ENCODE data around the gene NKD2.
"Not testable (repeated sequence)": the region's sequence is repeated elsewhere in the genome, so short reads cannot be mapped to it uniquely, and the experiment has no call there.

The NKD2 gene

DNA sequence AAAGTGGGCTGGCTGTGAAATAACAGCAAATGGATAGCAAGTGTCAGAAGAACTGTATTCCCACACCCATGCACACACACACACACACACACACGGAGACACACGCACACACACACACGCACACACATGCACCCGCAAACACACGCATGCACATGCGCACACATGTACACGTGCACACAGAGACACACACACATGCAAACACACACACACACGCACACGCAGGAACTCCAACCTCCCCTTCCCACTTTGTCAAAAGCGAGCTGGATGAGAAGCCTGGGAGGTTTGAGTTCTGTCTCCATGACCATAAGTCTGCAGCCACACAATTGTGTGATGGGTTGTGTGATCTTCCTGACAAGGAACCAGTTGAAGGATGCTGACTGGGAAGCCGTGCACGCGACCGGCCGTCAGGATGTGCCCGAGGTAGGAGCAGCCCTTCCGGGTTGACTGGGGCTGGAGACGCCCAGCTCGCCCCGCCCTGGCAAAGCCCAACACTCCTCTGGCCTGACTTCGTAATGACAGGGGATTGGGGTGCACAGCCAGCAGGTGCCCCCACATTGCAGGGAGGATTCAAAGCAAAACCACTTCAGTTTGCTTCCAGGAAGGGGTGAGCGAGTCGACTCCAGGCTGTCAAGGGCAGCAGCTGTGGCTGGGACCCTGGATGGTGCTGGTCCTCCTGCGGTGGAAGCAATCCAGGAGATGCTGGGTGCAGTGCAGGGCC is 29.3 kb upstream of the NKD2 start:
- DNase-seq = no peak

DNA sequence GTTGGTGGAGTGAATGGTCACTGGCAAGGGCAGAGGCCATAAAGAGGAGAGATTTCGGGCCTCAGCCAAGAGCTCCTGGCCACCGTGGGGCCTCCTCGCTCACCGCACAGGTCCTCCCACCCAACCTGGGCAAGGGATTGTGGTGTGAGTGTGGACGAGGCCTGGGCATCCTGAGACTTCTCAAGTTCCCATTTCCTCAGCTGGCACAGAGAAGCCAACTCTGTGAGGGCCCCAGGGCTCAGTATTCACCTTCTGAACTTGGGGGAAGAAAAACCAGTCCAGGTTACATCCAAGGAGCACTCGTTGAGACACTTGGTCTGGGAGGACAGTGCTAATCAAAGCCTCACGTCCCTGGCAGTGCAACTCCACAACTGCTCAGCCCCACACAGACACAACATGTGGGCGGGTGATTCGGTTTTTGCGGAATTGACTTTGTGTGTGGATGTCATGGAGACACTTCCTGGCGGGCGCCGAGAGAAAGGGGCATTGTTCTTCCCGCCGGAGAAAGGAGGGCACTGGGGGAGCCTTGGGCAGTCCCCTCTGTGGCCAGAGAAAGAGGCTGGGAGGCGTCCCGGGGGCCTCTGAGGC is 28.5 kb upstream of the NKD2 start:
- no peak for DNase-seq

DNA sequence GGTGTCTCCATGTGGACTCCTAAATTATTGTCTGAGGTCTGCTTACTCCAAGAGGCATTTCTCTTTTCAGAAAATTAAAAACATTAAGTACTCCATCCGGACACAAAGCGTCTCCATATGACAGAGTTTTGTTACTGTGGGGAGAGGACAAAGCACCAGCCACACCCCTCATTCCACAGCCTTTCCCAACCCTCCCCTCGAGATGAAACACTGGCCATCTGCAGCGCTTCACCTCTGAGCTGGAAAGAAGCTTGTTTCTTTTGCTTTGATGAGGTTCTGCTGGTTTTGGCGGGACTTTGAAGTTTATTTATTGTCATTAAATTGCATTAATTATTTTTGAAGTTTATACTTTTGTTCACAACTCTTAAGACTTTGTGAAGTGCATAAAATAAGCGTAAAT is 27.6 kb upstream of the NKD2 start:
- no peak for DNase-seq

DNA sequence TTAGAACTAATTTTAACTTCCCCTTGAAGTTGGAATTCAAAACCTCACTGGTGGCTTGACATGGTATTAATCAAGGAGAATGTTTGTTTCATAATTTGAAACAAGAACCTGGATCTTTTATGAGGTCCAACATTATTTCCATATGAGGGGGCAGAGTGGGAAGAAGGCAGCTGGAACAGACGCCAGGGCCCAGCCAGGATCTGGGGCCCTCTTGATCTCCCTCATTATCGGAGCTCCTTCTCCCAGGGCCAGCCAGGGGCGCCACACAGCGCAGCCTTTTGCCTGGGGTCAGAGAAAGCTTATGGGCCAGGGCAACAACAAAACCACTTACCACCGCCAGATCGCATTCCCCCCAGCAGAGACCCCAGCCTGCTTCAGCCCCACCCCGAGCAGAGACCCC is 27.1 kb upstream of the NKD2 start:
- DNase-seq = no peak

DNA sequence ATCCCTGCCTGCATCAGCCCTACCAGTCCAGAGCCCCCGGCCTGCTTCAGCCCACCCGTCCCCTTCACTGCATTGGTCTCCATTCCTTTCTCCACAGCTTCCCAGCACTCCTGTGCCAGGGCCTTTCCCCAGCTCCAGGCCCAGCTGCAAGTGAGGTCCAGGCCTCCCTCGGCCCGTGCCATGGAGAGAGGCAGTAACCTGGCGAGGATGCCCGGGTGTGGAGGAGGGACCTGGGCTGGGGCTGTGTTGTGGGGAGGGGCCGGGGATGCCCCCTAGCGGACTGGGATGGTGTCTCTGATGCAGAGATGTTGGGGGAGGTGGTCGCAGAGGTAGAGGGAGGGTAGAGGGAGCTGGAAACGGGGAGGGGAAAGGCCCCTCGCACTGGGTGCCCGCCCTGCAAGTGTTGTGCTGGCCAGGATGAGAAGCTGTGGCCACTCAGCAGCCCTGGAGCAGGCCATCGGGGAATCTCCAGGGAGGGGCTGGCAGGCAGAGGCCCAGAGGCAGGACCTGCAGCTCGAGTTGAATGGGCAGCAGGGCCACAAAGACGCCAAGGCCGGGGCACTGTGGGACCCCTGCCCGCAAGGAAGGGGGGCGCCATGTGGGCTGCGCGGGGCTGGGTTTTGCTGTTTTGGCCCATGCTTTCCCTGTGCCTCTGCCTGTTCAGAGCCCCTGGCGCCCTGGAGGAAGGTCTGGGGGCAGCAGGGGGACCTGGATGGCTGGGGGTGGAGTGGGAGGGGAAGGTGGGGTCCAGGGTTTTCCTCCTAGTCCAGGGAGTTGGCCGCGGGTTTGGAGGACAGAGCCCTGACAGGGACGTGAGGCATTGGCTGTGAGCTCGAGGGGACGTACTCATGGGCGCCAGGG is 26.0 kb upstream of the NKD2 start:
- no peak for DNase-seq

DNA sequence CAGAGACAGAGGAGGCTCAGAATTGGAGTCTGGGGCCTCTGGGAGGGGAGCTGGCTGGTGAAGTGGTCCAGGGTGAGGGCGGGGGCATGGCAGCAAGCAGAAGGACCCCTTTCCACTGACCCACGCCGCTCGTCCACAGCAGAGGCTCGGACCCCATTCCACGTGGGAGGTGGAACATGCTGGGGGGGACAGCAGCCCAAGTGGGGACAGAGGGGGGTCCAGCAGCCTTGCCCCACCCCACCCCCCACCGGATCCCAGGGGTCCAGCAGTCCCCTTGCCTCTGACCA is 25.4 kb upstream of the NKD2 start:
- no peak for DNase-seq

DNA sequence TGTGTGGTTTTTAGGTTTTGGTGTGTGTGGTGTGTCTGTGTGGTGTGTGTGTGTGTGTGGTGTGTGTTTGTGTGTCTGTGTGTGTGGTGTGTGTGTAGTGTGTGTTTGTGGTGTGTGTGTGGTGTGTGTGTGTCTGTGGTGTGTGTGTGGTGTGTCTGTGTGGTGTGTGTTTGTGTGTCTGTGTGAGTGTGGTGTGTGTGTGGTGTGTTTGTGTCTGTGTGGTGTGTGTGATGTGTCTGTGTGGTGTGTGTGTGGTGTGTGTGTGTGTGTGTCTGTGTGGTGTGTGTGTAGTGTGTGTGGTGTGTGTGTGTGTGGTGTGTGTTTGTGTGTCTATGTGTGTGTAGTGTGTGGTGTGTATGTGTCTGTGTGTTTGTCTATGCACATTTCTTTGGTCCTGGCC is 25.0 kb upstream of the NKD2 start:
- DNase-seq = no peak

DNA sequence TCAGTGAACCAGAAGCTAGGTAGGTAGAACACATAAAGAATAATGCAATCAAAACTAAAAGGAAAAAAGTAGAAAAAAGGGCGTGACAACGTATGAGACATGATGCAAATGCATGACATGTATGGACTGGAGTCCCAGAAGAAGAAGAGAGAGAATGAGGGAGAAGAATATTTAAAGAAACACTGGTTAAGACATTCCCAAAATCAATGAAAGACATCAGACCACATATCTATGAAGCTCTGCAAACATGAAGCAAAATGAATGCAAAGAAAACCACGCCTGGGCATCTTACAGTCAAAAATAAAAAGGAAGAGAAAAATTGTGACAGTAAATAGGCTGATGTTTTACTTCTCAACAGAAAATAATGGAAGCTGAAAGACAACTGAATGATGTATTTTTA is 23.8 kb upstream of the NKD2 start:
- no peak for DNase-seq

DNA sequence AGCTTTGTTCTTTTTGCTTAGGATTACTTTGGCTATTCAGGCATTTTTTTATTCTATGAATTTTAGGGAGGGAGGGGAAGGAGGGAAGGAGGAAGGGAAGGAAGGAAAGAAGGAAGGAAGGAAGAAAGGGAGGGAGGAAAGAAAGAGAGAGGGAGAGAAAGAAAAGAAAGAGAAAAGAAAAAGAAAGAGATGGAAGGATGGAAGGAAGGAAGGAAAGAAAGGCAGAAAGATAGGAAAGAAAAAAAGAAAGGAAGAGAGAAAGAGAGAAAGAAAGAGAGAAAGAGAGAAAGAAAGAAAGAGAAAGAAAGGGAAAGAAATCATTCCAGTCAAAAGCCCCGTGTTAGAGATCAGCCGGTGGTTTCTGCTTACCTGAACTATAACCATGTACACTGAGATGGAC is 20.8 kb upstream of the NKD2 start:
- DNase-seq = no peak

DNA sequence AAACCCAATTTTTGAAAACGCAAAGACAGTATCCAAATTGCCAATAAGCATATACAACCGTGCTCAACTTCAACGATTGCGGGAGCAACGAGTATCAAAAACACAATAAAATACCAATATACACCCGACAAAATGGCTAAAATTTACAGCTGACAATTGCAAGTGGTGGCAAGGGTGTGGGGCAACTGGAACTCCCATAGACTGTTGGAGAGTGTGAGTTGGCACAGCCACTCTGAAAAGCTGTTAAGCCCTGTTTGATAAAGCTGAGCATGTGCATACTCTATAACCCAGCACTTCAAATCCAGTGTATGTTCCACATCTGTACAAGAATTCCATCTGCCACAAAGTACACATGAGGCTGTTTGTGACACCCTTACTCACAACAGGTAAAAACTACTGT is 20.3 kb upstream of the NKD2 start:
- DNase-seq = no peak

DNA sequence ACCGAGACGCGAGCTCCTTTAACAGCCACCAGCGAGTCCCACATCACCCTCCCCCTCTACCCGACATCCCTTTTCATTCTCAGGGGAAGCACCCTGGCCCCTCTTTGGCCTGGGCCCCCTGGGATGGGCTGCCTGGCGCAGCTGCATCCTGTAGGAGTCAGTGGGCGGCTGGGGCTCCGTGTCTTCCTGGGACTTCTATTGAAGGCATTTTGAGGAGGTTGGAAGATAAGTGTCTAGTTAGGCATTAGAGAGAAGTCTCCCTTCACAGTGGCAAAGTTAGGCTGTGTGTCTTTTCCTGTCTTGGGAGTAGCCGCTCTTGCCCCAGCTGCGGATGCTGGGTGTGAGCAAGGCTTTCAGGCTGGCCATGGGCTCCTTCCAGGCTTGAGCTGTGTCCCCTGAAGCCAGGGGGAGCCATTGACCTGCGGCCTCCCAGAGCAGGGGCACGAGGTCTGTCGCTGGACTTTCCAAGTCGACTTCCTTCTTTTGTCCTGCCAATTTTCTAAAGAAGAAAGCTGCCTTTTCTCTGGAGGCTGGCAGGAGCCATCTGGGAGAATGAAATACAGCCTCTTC is 18.6 kb upstream of the NKD2 start:
- peak; percentile 13 for DNase-seq

DNA sequence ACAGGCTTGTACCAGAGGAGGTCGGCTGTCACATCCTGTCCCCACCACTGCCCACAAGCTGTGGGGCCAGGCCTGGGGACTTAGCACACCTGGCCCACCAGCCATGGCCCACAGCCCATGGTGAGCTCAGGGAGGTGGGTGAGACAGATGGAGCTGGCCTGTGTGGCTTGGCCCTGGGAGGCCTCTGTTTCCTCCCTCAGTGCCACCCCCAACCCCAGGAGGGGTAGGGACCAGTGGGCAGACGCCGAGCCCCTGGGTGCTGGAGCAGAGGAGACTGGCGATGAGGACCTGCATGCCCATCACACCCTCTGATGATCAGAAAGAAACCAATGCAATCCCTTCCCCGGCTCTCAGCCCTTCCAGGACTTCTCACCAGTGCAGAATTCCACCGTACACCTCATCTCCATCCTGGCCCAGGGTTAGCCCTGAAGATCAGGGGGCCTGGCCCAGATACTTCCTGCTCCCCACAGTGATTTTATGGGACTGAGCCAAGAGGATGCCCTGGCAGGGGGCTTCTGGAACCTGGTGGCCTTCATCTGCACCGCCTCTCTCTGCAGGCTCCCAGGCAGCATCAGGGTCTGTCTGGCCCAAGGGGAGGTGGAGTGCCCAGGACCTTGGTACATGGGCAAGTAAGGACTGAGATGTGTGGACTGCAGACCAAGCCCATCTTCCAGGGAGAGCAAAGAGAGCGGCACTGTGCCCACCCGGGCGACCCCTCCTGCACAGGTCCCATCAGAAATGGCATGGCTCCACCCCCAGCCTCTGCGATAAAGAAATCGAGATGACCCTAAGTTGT is 16.9 kb upstream of the NKD2 start:
- no peak for DNase-seq

DNA sequence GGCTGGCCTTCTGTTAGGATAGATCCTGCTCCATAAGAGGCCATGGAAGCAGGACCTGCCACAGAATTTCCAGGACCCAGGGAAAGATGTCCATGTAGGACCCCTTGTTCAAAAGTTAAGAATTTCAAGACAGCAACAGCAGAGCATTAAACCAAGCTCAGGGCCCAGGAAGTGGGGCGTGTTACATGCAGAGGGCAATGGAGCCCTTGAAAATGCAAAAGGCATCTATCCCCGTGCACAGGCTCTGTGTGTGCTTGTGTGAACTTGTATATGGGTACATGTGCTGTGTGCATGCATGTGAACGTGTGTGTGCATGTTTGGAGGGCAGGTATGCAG is 14.4 kb upstream of the NKD2 start:
- DNase-seq = no peak

DNA sequence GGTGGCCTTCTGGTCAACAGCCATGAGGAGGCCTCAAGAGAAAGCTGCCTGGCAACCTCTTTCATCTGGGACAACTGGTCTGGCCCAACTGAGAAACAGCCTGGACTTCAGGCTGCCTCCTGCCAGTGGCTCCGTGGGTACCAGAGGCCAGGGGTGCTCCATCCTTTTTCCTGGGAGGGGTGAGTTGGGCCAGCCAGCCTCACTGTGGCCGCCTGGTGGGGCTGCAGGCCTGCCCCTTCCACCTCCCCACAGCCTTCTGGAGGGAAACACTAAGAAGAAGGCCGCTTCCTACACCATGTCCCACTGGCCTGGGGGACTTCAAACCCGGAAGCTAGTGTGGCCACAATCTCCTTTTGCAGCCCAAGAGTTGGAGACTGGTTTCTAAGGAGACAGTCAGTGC is 13.8 kb upstream of the NKD2 start:
- no peak for DNase-seq

DNA sequence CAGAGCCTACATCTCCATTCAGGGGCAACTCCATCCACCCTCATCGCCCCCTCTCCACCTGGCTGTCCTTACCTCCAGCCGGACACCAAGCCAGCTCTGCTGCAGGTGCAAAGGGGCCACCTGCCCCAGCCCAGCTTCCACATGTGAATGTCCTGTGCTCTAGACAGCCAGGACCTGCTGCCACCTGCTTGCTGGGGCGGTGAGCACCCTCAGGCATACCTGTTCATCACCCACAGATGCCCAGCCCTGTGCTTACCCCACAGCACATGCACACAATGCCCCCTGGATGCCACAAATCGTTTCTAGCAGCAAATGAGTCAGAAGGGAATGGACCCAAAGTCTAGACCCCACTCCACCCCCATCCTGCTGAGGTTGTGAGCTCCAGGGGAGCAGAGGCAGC is 13.3 kb upstream of the NKD2 start:
- no peak for DNase-seq

DNA sequence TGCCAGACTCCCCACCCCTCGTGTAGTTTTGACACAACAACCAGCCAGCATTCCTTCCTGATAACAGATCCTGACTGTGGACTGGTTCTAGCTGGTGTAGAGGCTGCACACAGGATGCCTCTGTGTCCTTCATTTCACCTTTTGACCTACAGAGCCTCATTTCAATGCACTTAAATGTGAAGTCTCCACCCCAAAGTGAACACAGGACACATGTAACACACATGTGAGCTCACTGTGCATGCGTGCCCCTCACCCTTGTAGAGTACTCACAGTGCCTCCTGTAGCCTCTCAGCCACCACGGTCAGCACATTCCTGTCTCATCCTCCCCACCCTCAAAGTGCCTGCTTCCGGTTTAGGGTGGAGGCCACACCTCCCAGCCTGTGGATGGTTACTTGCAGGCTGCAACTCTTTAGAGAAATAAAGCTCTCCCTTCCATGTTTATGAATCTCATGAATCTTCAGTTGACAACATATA is 11.6 kb upstream of the NKD2 start:
- peak; percentile 21 for DNase-seq

DNA sequence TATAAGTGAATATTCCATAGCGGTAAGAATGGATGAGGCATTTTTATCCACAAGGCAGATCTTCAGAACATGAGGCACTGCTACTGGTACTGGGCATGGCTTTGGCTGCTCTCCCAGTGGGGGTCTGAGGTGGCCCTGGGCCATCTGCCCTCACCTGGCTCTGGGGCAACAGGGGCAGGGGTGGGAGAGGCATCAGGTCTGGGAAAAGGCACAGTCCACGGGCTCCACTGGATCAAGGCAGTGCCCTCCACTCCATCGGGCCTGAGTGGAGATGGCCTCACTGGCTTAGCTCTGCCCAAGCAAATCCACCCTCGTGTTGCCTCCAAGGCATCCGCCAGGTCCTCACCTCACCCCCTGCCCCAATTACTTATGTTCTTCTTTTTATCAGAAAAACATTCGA is 10.9 kb upstream of the NKD2 start:
- no peak for DNase-seq

DNA sequence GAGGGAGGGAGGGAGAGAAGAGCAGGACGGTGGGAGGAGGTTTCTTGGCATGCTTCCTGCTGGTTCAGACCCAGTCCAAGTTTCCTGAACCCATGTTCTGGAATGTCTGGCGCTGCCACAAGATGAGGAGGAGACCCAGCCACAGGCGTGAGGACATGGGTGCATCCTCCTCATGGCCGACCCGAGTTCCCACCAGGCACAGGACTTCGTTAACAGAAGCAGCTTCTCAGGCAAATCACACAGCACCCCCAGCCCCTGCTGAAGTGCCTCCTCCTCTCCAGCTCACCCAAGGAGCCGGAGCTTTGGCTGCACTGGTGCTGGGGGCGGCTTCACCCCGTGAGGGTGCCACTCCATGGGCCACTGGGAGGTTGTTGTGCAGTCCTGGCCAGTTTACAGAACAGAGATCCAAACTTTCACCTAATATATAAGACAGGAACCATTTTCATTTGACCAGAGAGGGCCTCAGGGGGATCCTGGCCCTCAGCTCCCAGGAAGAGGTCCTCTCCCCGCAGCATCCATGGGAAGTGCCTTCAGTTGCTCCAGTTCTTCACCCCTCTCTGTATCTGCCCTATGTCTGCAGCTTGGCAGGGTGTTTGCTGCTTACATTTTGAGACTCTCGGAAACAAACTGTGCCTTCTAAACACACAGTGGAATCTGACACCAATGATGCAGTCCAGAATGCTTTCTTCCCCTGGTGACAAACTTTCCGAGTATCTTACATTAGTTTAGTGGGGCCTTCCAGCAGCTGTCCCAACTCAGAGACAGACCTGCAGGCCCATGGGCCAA is 10.2 kb upstream of the NKD2 start:
- no peak for DNase-seq

DNA sequence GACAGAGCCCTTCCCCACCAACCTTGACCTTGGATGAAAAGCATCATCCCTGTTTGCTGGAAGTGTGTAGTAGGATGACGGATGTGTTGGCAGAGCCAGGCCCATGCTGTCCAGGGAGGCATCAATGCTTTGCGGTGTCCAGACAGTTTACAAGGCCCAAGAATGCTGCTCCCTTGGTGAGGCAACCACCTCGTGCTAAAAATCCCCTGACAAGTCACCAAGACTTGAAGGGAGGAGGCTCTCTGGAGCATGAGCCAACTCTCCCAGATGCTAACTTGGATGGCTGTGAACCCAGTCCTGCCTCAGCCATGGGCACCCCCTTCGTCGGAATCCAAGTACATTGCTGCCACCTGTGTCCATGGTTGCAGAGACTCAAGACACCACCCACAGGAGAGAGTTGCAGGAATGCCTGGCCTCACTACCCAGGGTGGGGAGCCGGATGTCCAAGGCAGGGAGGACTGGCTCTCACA is 9.5 kb upstream of the NKD2 start:
- DNase-seq = no peak

DNA sequence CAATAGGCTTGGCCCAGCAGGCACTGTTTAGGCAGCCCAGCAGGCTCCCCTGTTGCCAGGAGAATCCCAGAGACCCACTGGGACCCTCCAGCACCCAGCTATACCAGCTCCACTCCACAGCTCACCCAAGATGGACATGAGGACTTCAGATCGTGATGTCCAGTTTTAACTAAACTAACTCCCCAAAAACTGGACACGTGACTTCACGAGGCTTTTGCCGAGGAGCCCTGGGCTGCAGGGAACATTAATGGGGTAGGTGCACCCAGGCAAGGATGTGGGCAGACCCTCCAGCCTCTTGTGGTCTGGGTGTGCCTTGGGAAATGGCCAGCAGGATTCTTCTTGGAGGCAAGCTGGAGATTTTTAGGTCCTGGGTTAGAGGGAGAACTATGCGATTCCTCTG is 8.9 kb upstream of the NKD2 start:
- DNase-seq = no peak

DNA sequence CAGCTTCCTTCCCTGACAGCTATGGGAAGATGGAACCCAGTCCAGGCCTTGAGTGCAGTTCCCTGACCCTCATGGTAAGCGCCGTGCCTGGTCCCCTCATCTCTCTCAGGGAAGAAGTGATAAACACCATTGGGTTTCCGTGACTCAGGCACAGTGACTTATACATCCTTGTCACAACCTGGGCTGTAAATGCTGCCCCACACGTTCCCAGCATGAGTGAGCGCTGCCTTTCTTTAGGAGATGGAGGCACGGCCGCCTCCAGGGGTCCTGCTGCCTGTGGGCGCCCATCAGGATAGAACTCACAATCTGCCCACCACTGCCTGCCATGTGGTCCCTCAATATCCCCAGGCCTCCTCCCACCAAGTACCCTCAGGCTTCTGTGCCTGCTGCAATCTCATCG is 8.3 kb upstream of the NKD2 start:
- no peak for DNase-seq

DNA sequence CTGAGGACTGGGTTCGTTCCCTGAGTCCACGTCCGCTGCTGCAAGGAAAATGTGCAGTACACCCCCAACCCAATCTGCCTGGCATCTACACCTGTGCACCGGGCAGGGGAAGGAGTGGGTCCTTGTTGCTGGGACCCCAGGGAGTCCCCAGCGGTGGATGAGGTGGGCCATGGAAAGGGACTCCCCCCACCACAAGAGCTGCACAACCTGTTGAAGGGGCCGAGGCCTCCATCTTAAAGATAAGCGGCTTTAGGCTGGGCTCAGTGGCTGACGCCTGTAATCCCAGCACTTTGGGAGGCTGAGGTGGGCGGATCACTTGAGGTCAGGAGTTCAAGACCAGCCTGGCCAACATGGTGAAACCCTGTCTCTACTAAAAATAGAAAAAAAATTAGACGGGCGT is 7.8 kb upstream of the NKD2 start:
- not testable (repeated sequence) for DNase-seq

Data from CD4-positive, alpha-beta T cell treated with Interleukin-17A for 4 hours (primary cell).